ENCODE data around the gene HSF4.
A peak's percentile ranks its signal among the peaks of the same experiment; 100 is the strongest.

DNA sequence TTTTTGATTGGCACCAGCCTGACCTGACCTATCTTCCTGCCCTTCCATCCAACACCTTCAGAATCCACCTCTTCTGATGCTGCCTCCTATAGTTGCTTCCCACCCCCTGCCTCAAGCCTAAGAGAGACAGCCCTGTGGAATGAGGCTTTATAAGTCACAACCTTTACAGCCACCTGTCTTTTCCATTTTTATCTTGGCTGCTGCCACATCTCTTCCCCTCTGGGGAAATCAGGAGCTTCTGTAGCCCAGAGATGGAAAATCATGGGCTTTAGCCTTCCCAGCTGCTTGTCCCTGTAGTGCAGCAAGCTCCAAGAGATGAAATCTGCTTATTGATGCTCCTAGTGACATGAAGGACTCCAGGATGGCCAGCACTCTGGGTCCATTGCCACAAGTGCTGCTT is 36.1 kb upstream of the HSF4 start:
- TF ChIP-seq, protein P1, sequence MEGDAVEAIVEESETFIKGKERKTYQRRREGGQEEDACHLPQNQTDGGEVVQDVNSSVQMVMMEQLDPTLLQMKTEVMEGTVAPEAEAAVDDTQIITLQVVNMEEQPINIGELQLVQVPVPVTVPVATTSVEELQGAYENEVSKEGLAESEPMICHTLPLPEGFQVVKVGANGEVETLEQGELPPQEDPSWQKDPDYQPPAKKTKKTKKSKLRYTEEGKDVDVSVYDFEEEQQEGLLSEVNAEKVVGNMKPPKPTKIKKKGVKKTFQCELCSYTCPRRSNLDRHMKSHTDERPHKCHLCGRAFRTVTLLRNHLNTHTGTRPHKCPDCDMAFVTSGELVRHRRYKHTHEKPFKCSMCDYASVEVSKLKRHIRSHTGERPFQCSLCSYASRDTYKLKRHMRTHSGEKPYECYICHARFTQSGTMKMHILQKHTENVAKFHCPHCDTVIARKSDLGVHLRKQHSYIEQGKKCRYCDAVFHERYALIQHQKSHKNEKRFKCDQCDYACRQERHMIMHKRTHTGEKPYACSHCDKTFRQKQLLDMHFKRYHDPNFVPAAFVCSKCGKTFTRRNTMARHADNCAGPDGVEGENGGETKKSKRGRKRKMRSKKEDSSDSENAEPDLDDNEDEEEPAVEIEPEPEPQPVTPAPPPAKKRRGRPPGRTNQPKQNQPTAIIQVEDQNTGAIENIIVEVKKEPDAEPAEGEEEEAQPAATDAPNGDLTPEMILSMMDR (IDR thresholded peaks at IDR 0.05 in 4 of 5, conservative IDR thresholded peaks at IDR 0.05 in 1 of 5), result no peak
- TF ChIP-seq POLR2A (IDR thresholded peaks at IDR 0.05), result peak in 1 of 2 donors; percentile 16

Data from gastrocnemius medialis (tissue), 4 donors.